IPS-20b (cell line): ENCODE results near the gene ARFGEF2.
"Not testable (repeated sequence)": the region's sequence is repeated elsewhere in the genome, so short reads cannot be mapped to it uniquely, and the experiment has no call there.

ENCODE experiments used
- H3K27ac ChIP-seq: one replicate; pipeline ENCODE4 v1.5.1; 2013; ENCODE audit warnings: low read length
- H3K27me3 ChIP-seq: 2 replicates; pipeline ENCODE4 v1.6.1; 2013; ENCODE audit warnings: mild to moderate bottlenecking, low read length, inconsistent platforms; ENCODE audit not compliant: insufficient read depth
- H3K36me3 ChIP-seq: 2 replicates; pipeline ENCODE4 v1.6.1; 2013; ENCODE audit warnings: low read depth, mild to moderate bottlenecking, inconsistent platforms, low read length, moderate library complexity; ENCODE audit not compliant: insufficient read depth
- H3K4me1 ChIP-seq: 2 replicates; pipeline ENCODE4 v1.6.1; 2013; ENCODE audit warnings: mild to moderate bottlenecking, control low read depth, inconsistent platforms, low read length, moderate library complexity; ENCODE audit not compliant: insufficient read depth
- H3K4me3 ChIP-seq: 2 replicates; pipeline ENCODE4 v1.5.1; 2013; ENCODE audit warnings: mild to moderate bottlenecking, low read length, inconsistent platforms
- H3K9ac ChIP-seq: 2 replicates; pipeline ENCODE4 v1.6.1; 2013; ENCODE audit warnings: low read depth, mild to moderate bottlenecking, inconsistent platforms, low read length, moderate library complexity
- H3K9me3 ChIP-seq: 2 replicates; pipeline ENCODE4 v1.6.1; 2013; ENCODE audit warnings: mild to moderate bottlenecking, low read depth, low read length, inconsistent platforms; ENCODE audit not compliant: insufficient read depth

ARFGEF2 gene

DNA sequence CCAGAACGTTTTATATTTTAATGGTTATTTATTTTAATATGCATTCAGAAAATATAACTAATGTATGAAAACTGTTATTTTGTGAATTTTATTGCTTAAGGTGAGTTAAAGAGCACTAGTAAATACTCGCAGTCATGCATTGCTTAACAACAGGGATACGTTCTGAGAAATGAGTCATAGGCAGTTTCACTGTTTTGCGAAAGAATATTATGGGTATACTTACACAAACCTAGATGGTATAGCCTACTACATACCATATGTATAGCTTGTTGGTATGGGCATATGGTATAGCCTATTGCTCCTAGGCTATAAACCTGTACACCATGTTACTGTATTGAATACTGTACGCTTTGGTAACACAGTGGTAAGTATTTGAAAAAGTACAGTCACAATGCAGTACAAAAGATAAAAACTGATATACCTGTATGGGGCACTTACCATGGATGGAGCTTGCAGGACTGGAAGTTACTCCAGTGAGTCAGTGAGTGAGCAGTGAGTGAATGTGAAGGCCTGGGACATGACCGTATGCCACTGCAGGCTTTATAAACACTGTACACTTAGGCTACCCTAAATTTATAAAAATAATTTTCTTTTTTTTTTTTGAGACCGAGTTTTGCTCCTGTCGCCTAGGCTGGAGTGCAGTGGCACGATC, 38.5 kb downstream of the ARFGEF2 start:
- Histone ChIP-seq H3K4me3 (no peak overlapping the region), H3K9me3 (no peaks in the 10 kb centered on the region), H3K9ac (no peak overlapping the region), H3K27me3 (no peaks in the 10 kb centered on the region), H3K4me1 (no peaks in the 10 kb centered on the region), H3K36me3 (peaks cover 63% of the 10 kb centered on the region), H3K27ac (no peak overlapping the region)

DNA sequence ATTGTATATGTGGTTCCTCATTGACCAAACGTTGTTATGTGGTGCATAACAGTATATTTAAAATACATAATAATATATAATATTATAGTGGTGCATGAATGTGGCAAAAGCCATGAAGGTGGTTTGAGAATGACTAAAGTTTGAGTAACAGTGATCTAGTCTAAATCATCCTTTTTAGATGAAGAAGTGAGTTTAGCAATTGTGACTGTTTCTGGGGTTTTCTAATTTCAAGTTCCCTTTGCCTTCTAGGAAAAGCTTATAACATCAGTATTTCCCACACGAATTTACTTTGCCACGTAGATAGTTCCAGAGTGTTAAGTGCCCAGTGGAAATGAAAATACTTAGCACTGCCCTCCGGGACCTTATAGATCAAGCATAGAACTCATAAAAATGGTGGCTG, 40.9 kb downstream of the ARFGEF2 start:
- no peaks in the 10 kb centered on the region for H3K9me3 ChIP-seq
- no peak overlapping the region for H3K27ac ChIP-seq
- no peak overlapping the region for H3K9ac ChIP-seq
- no peaks in the 10 kb centered on the region for H3K27me3 ChIP-seq
- no peaks in the 10 kb centered on the region for H3K4me1 ChIP-seq
- H3K4me3 ChIP-seq: no peak overlapping the region
- H3K36me3 ChIP-seq: peaks cover 61% of the 10 kb centered on the region

DNA sequence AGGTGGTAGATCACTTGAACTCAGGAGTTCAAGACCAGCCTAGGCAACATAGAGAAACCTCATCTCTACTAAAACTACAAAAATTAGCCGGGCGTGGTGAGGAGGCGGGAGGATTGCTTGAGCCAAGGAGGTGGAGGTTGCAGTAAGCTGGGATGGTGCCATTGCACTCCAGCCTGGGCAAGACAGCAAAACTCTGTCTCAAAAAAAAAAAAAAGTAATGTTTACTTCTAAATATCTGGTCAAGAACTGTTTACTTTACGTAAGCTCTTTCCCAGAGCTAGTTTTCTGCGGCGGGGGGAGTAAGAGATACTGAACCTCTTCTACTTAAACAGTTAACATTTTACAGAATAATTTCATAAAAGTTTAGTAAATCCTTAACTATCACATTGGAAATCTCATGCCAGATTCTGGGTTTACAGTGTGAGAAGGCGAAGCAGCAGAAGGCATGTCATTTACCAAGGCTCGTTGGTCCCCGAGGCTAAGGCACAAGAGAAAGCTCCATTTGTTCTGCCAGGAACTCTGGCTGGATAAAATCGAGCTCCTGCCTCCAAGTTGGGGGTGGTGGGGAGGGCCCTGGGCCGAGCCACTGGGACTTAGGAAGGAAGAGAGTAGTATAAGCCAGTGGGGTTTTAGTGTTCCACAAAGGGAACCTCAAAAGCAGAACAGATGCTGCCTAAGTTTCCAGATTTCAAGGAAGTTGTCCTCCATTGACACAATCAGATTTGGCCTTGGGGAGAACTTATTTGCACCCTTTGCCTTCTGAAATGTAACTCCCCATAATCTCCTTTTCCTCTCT, 41.7 kb downstream of the ARFGEF2 start:
- Histone ChIP-seq H3K36me3 (peaks cover 56% of the 10 kb centered on the region), H3K27ac (no peak overlapping the region), H3K4me3 (no peak overlapping the region), H3K9ac (no peak overlapping the region), H3K4me1 (no peaks in the 10 kb centered on the region), H3K27me3 (no peaks in the 10 kb centered on the region), H3K9me3 (no peaks in the 10 kb centered on the region)

DNA sequence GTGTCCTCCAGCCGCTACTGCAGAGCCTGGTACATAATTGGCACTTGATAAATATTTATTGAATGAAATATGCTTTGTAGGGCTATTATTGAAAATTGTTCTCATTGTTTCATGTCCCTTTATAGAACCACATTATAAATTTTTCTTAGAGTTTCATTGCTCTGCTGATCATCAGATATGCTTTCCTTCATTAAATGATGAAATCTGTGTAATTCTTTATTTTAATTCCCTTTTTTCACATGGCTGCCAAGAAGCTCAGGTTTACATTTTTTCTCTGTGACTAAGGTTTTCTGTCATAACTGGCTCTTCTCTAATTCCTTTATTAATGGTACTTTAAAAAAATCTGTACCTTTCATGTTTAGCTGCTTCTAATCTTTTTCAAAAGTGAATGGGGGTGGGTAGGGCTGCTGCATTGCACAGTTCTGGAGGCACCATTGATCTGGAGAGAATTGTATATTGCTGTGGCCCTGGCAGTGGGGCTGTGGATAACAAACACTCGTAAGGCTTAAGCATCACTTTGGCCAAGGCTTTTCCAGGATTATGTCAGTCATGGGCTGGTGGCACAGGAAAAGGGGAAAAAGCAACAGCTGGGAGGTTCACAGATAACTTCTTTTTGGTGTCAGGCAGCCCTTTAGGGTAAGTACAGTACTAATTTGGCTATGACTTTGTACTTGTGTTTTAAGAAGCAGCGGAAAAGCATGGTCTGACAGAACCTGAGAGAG, 43.8 kb downstream of the ARFGEF2 start:
- Histone ChIP-seq H3K9me3 (no peaks in the 10 kb centered on the region), H3K4me1 (no peaks in the 10 kb centered on the region), H3K27ac (no peak overlapping the region), H3K27me3 (no peaks in the 10 kb centered on the region), H3K4me3 (no peak overlapping the region), H3K9ac (no peak overlapping the region), H3K36me3 (peaks cover 65% of the 10 kb centered on the region)

DNA sequence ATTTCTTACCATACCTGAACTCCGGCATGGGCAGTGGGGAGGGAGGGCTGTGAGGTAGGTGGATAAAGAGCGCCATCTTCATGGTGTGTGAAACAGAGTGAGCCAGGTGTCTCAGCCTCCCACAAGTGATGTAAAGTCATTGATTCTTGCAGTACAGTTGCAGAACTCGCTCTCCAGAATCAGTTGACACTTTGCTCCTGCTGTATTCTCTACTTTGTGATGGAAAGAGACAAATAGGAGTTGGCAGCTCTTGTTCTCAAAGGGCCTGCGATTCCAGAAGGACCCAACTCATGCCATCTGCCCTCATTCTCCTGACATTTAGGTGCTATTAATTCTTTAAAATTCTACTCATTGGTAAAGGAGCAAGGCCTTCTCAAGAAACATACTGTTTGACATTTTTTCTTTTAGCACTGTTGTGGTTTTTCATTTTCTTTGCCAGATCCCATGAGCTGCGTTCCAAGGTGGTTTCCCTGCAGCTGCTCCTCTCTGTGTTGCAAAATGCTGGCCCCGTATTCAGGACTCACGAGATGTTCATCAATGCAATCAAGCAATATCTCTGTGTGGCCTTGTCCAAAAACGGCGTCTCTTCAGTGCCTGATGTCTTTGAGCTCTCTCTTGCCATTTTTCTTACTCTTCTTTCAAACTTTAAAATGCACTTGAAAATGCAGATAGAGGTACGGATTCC, 49.3 kb downstream of the ARFGEF2 start:
- Histone ChIP-seq H3K4me3 (no peak overlapping the region), H3K36me3 (peaks cover 83% of the 10 kb centered on the region)

DNA sequence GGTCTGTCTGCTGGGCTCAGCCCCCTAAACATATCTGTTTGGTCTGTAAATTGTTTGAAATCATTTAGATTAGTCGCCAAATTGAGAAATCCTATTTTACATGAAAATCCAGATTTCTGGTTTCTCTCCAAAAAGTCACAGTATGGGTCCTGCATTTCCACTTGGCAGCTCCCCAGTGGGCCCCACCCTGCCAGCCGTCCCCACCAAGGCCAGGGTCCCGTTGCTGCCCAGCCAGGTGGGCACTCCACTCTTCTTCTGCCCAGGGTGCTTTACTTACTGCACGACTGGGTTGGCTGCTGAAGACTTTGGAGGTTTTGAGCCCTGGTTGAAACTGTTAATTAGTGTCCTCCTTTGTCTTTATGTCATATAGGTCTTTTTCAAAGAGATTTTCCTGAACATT, 50.4 kb downstream of the ARFGEF2 start:
- Histone ChIP-seq H3K4me1 (no peaks in the 10 kb centered on the region), H3K27me3 (no peaks in the 10 kb centered on the region), H3K9me3 (no peaks in the 10 kb centered on the region), H3K9ac (no peak overlapping the region), H3K36me3 (peaks cover 77% of the 10 kb centered on the region), H3K4me3 (no peak overlapping the region), H3K27ac (no peak overlapping the region)

More for the DNA sequence above, 49.3 kb downstream of the ARFGEF2 start:
- H3K4me1 ChIP-seq: no peaks in the 10 kb centered on the region
- H3K27me3 ChIP-seq: no peaks in the 10 kb centered on the region
- no peak overlapping the region for H3K9ac ChIP-seq
- H3K9me3 ChIP-seq: no peaks in the 10 kb centered on the region
- no peak overlapping the region for H3K27ac ChIP-seq

DNA sequence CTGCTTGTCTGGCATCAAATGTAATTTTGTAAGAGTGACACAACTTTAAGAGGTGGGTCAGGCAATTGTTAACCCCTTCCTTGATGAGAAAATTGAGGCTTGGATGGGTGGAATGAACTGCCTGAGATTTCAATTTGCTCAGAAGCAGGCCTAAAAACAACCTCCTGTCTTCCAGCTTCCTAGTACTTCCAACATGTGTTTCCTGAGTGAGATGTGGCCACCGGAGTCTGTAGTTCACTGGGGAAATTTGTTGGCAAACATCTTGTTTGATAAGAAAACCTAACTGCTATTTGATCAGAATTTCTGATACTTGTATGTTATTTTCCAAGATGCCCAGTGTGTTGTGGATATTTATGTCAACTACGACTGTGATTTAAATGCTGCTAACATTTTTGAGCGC, 51.3 kb downstream of the ARFGEF2 start:
- H3K9me3 ChIP-seq: no peaks in the 10 kb centered on the region
- no peaks in the 10 kb centered on the region for H3K27me3 ChIP-seq
- peaks cover 75% of the 10 kb centered on the region for H3K36me3 ChIP-seq
- H3K4me1 ChIP-seq: no peaks in the 10 kb centered on the region
- H3K9ac ChIP-seq: no peak overlapping the region
- no peak overlapping the region for H3K4me3 ChIP-seq
- no peak overlapping the region for H3K27ac ChIP-seq

DNA sequence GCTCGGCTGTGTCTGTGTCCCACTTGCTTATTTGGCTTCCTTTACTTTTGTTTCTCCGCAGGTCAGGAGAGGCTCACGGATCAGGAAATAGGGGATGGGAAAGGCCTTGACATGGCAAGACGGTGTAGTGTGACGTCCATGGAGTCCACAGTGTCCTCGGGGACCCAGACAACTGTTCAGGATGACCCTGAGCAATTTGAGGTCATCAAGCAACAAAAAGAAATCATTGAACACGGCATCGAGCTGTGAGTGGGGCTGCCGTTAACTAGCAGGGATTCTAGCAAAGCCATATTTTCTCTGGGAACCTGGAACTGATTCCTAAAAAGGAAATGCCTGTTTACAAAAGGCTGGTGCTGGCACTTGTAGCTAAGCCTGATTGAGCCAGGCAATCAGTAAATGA, 54.4 kb downstream of the ARFGEF2 start:
- peaks cover 51% of the 10 kb centered on the region for H3K36me3 ChIP-seq
- H3K4me3 ChIP-seq: no peak overlapping the region
- H3K9me3 ChIP-seq: no peaks in the 10 kb centered on the region

DNA sequence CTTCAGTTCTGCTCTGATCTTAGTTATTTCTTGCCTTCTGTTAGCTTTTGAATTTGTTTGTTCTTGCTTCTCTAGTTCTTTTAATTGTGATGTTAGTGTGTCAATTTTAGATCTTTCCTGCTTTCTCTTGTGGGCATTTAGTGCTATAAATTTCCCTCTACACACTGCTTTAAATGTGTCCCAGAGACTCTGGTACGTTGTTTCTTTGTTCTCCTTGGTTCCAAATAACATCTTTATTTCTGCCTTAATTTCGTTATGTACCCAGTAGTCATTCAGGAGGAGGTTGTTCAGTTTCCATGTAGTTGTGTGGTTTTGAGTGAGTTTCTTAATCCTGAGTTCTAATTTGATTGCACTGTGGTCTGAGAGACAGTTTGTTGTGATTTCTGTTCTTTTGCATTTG, 58.5 kb downstream of the ARFGEF2 start:
- not testable (repeated sequence) for H3K27ac ChIP-seq, H3K4me3 ChIP-seq, H3K27me3 ChIP-seq, H3K9ac ChIP-seq, H3K4me1 ChIP-seq
- H3K9me3 ChIP-seq: peaks cover 15% of the 10 kb centered on the region
- peaks cover 48% of the 10 kb centered on the region for H3K36me3 ChIP-seq

More for the DNA sequence above, 54.4 kb downstream of the ARFGEF2 start:
- no peaks in the 10 kb centered on the region for H3K4me1 ChIP-seq
- no peaks in the 10 kb centered on the region for H3K27me3 ChIP-seq
- H3K9ac ChIP-seq: no peak overlapping the region
- H3K27ac ChIP-seq: no peak overlapping the region

DNA sequence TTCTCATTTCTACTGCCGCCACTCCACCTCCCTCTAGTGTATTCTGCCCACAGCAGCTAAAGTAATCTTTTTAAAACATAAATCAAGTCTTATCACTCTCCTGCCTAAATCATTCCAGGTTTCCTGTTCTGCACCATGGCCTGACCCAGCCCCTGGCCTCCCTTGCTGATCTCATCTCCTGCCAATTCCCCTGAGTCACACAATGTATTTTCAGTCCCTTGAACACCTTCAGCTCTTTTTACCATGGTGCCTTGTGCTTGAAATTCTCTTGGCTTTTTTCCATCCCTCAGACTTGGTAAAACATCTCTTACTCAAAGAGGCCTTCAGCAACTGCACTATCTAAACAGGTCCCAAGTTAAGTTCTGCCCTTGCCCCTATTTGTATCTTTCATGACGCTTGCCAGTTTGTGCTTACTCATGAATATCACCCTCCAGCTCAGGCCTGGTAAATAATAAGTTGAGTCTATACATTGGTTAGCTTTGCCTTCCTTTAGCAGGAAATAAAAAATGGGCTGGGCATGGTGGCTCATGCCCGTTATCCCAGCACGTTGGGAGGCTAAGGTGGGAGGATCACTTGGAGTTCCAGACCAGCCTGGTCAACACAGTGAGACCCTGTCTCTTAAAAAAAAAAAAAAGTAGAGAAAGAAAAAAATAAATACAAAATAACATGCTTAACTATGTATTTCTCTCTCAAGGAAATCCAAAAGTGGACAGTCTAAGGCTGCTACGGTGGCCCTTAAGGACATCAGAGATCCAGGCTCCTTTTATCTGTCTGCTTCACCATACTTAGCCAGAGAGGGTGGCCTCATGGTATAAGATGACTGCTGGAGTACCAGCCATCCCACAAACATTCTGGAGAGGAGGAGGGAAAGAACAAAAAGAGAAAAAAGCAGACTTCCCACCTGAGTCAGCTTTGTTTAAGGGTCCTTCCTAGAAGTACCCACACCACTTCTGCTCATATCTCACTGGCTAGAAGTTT, 62.2 kb downstream of the ARFGEF2 start:
- peaks cover 67% of the 10 kb centered on the region for H3K36me3 ChIP-seq

More for the DNA sequence above, 62.2 kb downstream of the ARFGEF2 start:
- H3K9me3 ChIP-seq: peaks cover 15% of the 10 kb centered on the region
- H3K4me1 ChIP-seq: no peaks in the 10 kb centered on the region
- no peak overlapping the region for H3K27ac ChIP-seq
- no peak overlapping the region for H3K4me3 ChIP-seq
- H3K27me3 ChIP-seq: no peaks in the 10 kb centered on the region
- no peak overlapping the region for H3K9ac ChIP-seq
